NCI-H1694 treated with DMSO at 0.1 percent for 48 hours (cell line): ENCODE results near the gene ORC1.
"Not testable (repeated sequence)": the region's sequence is repeated elsewhere in the genome, so short reads cannot be mapped to it uniquely, and the experiment has no call there.

Experiments used
- DNase-seq: peaks from one replicate; lab custom pipeline; 2025; lab: John Stamatoyannopoulos, UW

The ORC1 gene

GRCh38 chr1:52385376-52385775, 18.8 kb downstream of the ORC1 start:
- no peak for DNase-seq

GRCh38 chr1:52369851-52370250, 34.4 kb downstream of the ORC1 start:
- not testable (repeated sequence) for DNase-seq

DNA sequence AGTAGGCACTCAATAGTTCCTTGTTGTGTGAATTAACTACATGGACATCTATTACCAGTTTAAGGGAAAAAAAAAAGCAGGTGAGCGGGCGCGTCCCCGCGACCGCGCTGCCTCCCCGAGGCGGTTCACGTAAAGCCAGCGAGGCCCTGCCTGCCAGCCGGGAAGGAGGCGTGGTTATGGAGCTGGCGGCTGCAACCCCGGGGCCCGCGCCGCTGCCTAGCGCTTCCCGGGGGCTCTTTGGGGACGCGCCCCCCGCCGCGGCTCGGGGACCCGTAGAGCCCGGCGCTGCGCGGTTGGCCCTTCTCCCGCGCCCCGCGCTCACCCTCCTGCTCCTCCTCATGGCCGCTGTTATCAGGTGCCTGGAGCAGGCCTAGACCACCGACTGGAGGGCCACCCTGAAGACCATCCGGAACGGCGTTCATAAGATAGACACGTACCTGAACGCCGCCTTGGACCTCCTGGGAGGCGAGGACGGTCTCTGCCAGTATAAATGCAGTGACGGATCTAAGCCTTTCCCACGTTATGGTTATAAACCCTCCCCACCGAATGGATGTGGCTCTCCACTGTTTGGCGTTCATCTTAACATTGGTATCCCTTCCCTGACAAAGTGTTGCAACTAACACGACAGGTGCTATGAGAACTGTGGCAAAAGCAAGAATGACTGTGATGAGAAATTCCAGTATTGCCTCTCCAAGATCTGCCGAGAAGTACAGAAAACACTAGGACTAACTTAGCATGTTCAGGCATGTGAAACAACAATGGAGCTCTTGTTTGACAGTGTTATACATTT, 35.6 kb downstream of the ORC1 start:
- peak; percentile 72 for DNase-seq

- no peak for DNase-seq
Observed at GRCh38 chr1:52367272-52367671, 37.0 kb downstream of the ORC1 start.

DNA sequence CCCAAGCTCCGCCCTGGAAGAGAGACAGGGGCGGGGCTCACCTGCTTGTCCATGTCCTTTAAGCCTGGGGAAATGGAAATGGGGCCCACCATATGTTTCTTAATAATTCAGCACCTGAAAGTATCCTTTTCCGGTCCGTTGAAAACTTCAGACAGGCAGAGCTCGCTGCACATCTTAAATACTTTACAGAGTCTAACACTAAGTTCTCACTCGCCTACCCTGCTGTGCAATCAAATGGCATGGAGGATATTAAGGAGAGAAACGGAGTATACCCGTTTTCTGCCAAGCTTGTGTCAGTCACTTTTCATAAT, 37.8 kb downstream of the ORC1 start:
- DNase-seq, result no peak

- peak; percentile 96 for DNase-seq
Observed at GRCh38 chr1:52365746-52366516, 38.3 kb downstream of the ORC1 start, which contains the start of gene CC2D1B. TSS of gene CC2D1B (minus strand) at chr1:52366205. CDS start at chr1:52364620, 1,585 bp downstream.

DNA sequence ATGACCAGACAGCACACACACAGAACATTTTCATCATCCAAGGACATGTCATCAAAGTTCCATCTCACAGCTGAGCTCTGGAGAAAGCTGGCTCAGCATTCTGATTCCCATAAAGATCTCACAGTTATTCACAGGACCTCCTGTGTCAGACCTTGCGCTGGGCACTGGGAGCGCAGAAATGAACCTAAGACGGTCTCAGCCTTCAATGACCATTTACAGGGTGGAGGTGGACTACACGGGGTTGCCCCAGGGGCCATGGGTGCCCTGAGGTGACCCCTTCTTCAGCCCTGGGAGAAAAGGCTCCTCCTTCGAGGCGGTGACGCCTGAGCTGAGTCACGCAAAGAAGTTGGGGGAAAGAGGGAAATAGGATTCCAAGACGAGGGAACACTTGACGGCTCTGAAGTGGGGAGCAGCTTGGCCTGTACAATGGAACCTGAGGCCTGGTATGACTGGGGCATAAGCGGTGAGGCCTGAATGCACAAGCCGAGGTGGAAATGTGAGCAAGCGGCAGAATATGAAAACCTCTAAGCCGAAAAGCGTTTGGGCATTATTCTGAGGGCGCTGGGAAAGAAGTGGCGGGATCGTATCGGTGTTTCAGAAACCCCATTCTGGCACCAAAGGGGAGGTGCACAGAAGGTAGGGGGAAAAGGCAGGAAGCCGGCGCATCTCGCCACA, 39.0 kb downstream of the ORC1 start:
- no peak for DNase-seq

- no peak for DNase-seq
Observed at GRCh38 chr1:52364235-52364839, 39.9 kb downstream of the ORC1 start.

- no peak for DNase-seq
Observed at GRCh38 chr1:52360595-52360968, 43.6 kb downstream of the ORC1 start.

GRCh38 chr1:52359676-52360594, 44.3 kb downstream of the ORC1 start:
- DNase-seq, result no peak

DNA sequence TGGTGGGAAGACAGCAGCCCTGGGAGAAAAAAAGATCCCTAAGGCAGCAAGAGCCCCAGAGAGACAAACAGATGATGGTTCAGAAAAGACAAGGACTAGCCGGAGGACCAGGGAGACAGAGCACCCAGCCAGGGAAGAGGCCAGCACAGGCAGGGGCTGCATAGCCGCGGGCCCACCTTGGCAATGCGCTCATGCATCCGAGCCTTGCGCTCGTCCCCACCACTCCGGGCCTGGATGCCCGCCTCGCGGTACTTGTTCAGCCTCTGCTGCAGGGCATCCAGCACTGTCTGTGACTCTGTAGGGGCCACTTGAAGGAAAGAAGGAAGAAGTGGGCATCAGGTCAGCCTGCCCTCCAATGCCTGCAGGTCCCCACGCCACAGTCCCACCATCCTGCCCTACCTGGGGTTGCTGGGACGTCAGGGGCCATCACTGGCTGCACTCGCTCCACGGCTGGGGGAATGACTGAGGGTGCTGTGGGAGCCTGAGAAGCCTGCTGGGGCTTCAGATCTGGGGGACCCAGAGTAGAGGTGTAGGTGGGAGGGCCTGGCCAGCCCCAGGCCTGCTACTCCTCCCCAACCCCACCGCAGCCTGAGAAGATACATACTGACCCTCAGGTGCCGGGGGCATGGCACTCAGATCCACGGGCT, 45.2 kb downstream of the ORC1 start:
- DNase-seq, result no peak

- no peak for DNase-seq
Observed at GRCh38 chr1:52357397-52357796, 46.8 kb downstream of the ORC1 start.

- no peak for DNase-seq
Observed at GRCh38 chr1:52356818-52357355, 47.3 kb downstream of the ORC1 start.

DNA sequence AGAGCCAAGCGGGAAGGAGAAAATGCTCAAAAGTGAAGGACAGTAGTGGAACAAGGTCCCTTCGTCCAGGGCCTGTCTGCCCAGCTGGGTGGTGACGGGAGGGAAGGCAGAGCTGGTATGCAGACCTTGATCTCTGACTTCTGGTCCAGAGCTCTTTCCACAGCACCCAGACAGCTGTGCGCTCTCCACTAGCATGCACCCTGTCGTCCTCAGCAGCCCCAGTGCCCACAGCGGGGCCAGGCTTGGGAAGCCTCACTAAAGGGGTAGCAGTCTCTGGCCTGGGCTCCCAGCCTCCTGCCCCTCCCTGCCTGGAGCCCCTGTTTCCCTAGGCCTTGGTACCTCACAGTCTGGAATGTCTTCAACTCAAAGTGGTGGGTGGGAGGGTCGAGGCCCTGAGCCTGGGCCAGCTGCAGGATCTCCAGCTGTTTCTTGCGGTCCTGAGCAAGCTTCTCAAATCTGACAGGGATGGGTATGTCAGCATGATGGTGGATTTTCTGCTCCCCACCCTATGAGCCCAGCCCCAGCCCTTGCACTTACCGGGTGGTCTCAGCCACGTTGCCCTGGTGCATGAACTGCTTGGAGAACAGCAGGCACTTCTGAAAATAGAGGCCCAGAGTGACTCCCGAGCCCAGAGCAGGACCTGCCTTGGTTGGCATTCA, 48.2 kb downstream of the ORC1 start:
- DNase-seq, result no peak

DNA sequence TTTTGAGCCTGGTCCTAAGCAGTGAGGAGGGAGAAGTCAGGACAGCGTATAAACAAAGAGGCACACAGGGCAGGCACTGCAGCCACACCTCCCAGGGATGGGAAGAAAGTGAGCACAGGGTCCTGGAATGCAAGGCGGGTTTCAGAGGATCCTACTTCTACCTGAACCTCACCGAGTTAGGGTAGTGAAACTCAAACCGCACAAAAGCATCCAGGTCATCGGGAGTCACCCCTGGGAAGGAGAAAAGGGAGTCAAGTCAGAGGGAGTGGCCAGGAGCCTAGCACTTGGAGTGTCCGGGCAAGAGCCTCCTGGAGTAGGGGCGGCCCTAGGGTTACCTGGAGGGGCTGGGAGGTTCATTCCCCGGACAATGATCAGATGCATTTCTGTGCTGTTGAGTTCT, 48.8 kb downstream of the ORC1 start:
- DNase-seq, result no peak

DNA sequence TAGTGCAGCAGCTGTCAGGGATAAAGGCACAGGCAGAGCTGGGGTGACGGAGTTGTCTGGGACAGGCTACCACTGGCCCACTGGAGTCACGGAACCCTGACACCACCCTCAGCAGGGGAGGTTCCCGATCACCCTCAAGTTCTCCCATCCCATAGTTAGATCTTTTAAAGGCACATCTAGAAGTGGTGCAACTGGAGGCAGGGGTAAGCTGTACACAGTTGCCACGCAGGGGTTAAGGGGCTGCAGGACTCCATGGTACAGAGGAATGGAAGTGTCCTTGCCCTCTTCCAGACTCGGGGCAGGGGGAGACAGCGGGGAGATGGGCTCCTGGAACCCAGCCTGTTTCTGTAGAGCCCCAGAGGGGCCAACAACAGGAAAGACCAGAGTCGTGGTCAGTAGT, 51.5 kb downstream of the ORC1 start:
- no peak for DNase-seq

- DNase-seq, result no peak
Observed at GRCh38 chr1:52348704-52349300, 55.4 kb downstream of the ORC1 start.

DNA sequence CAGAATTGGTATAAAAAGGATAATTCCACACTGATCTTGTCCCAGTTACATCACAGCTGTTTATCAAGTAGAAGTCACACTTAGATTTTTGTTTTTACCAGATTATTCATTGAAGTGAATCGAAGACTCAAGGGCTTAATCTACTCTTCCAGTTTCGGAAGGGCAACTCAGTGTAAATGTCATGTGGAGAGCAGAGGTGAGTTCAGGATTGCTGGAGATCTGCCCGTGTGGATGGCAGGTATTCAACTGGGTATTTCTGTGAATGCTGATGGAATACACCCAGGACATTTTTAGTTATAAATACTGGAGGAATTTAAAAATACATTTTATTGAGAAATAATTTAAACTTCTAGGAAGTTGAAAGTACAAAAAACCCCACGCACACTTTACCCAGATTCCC, 57.6 kb downstream of the ORC1 start:
- DNase-seq, result no peak

DNA sequence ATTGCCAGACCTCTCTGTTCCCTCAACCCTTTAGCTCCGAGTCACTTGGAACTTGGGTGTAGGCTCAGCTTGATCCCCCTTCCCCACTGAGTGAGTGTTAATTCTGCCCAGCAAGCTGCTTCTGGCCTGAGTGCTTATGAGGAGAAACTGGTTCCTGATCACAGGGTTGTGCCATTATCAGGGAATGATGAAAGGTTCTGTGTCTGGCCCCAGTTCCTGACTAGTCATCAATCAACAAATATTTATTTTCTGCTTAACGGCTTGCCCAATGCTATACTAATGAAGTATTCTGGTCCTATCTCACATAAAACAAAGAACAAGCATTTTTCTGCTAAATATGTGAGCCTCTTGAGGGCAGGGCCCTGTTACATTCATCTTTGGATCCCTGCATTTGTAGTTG, 59.0 kb downstream of the ORC1 start:
- DNase-seq, result no peak

DNA sequence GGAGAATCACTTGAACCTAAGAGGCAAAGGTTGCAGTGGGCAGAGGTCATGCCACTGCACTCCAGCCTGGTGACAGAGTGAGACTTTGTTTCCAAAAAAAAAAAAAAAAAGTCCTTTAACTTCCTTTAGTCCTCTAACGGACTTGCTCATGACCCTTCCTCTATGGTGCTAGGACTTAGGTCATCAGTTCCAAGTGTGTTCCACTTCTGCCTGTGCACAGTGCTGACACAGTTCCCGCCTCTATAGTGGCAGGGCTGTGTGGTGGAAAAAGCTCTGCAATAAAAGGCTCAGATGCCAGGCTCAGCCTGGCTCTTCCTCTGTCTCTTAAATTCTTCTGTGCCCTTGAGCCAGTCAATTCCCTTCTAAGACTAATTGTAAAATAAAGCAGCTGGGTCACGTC, 60.2 kb downstream of the ORC1 start:
- DNase-seq, result no peak
